HG03571 (cell line): Measurements from ENCODE around the gene CCDC92.
"Not testable (repeated sequence)": the region's sequence is repeated elsewhere in the genome, so short reads cannot be mapped to it uniquely, and the experiment has no call there.

ENCODE experiments used
- ATAC-seq: cut with Tn5 transposase; IDR thresholded peaks from one replicate; pipeline ENCODE4 v1.9.1; 2021; ENCODE audit not compliant: unreplicated experiment

The CCDC92 gene

DNA sequence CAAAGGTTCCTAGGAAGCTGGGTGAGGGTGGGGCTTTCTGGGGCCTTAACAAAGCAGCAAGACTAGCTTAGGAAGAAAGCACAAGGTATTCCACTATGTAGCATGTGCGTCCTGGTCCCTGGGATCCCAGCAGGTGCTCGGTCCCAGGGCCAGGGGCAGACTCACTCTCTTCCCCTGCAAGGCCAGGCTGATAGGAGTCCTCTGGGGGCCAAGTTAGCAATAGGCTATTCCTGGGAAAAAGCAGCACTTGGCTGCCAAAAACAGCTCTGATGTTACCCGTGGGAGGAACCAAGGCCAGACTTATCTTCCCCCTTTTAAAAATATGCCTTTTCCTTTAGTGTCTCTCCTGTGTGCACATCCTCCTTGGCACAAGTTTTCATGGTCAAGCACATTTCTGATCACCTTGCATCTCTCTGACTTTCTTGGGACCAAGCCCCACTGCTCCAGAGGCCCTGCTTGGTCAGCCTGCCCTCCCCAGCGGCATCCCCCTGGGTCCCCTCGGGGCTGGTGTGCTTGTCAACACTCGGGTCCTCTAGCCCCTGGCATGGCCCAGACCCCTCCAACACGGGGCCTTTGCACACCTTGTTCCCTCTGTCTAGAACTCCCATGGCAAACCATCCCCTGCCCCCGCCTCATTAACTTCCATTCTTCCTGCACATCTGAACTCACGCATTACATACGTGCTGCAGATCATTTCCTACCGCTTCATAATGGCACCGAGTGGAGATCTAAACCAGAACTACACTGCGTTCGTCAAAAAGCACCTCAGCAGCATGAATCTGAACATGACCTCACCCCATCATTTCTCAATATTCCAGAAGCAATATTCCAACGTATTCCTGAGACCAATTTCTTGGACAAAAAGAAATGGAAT is 21.9 kb downstream of the CCDC92 start:
- no peak for ATAC-seq

DNA sequence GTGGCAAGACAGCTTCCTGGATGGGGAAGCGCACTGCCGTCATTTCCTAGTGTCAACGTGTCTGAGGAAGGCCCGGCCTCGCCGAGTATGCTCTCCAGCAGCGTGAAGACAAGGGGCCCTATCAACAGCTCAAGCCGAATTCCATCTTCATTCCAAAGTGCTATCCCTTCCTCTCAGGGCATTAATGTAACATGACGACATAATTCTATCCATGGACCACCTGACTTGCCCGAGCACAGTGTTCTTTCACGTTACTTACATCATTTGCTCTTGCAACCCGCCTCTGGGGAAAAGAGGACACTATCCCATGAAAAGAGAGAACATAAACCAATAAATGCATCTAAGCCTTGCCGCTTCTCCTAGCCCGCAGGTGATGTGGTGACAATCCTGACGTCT is 22.9 kb downstream of the CCDC92 start:
- no peak for ATAC-seq

DNA sequence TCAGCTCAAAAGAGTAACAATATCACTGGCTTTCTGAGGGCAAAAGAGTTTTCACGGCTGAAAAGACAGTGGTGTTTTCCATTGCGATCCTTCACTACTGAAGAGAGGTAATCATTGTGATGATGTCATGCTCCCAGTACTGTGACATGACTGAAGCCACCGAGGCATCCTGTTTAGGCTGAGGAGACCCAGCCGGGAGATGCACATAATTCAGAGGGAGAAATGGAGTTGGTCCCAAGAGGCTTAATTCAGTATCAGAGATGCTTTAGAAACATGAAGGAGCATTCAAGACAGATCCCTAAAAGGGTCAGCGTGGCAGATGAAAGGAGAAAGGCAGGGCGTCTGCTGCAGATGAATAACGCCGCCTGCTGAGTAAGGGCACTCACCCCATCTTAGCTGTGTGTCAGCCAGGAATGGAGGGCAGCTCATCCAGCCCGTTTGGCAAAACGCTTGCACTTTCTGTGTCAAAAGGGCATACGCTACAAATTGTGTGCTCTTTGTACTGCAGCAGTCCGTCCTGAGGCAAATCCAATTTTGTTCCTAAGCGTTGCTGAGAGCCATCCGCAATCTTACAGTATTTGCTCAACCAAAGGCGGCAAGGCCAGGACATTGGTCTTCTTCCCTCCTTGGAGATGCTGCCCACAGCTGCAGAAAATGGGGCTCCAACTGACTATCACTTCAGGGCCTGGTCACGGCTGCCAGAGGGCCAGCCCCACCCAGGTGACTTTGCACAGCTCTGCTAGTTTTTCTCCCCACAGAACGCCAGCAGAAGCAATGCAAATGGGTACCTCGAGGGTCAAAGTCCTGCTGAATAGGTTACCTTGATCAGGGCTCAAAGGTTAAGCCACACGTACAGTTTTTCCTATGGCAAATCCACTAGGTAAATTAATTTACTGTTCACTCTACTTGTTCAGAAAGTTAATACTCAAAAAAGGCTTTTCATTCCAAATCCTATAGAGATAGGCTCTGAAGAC is 23.5 kb downstream of the CCDC92 start:
- no peak for ATAC-seq

DNA sequence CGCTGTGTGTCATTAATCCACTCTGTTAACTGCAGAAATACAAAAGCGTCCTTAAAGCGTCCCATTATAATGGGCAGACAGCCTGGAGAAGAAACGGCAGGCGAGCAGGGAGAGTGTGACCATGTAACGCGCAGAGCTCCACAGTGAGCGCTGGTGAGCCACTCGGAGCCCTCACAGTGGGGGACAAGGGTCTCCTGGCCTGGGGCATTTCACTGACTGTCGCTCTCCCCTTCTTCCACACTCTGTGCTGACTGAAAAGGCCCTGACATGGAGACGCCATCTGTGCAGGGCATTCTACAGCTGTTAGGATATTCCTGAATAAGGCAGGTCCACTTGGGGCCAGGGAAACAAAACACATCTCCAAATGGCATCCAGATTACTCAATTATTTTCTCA is 24.2 kb downstream of the CCDC92 start:
- no peak for ATAC-seq

DNA sequence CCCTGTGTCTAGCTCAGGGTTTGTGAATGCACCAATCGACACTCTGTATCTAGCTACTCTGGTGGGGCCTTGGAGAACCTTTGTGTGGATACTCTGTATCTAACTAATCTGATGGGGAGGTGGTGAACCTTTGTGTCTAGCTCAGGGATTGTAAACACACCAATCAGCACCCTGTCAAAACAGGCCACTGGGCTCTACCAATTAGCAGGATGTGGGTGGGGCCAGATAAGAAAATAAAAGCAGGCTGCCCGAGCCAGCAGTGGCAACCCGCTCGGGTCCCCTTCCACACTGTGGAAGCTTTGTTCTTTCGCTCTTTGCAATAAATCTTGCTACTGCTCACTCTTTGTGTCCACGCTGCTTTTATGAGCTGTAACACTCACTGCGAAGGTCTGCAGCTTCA is 25.1 kb downstream of the CCDC92 start:
- ATAC-seq: not testable (repeated sequence)

DNA sequence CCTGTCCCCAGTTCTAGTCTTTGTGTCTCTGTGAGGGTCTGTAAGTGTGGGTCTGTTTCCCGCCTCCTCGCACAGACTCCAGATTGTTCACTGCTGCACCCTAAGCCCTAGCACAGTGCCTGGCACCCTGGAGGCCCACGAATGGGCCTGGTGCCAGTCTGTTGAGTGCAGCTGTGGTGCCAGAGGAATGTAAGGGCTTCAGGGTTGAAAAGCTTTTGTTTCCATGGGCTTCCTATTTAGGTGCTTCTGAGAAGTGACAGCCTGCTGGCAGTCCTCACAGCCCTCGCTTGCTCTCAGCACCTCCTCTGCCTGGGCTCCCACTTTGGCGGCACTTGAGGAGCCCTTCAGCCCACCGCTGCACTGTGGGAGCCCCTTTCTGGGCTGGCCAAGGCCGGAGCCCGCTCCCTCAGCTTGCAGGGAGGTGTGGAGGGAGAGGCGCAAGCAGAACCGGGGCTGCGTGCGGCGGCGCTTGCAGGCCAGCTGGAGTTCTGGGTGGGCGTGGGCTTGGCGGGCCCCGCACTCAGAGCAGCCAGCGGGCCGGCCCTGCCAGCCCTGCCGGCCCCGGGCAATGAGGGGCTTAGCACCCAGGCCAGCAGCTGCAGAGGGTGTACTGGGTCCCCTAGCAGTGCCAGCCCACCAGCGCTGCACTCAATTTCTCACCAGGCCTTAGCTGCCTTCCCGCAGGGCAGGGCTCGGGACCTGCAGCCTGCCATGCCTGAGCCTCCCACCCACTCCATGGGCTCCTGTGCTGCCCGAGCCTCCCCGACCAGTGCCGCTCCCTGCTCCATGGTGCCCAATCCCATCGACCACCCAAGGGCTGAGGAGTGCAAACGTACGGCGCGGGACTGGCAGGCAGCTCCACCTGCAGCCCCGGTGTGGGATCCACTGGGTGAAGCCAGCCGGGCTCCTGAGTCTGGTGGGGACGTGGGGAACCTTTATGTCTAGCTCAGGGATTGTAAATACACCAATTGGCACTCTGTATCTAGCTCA is 25.8 kb downstream of the CCDC92 start:
- not testable (repeated sequence) for ATAC-seq

DNA sequence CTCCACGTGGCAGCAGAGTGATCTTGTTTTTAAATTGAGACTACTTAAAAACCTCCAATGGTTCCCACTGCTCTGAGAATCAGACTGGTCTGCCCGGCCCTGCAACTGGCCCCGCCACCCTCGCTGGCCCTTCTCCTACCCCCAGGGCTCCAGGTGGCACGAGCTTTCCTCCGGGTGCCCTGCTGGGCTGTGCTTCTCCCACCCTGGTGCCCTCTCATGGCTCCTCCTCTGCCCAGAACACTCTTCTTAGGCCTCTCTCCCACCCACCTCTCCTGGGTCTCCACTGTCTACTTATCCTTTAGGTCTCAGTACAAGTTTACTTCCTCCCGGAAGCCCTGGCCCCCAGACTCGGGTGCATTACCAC is 26.5 kb downstream of the CCDC92 start:
- no peak for ATAC-seq

DNA sequence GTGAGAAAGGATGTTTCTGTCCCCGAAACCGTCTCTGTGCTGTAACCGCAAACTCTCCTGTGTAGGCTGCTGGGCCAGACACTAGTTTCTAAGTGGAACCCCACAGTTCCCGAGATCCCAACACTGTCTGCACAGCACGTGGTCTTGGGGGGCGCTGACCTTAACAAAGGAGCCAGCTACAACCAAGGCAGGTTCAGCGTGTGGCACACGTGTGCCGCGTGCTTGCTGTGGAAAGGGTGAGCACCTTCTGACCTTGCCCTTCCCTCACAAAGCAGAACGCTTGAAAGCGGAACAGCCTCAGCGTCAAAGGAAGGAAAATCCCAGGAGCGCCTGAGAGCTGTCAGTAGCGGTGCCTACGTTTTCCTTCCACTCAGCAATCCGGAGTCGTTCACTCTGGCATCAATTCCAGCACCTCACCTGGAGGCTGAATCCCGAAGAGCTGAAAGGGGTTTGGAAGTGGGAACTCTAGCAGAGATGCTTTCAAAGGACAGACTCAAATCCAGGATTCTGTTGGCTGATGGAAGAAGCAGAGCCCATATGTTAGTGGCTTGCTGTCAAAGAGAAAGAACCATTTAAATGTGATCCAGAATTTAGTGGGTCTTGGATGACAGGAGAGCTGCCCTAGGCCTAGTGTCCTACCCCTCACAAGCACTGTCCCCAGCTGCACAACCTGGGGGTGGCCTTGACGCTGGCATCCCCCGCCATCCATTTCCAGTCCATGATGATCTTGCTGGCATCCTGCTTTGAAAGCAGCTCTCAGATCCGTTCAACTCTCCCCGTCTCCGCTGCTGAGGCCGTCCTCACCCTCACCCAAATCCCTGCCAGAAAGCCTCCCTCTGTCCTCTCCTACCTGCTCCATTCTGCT is 27.1 kb downstream of the CCDC92 start:
- no peak for ATAC-seq

DNA sequence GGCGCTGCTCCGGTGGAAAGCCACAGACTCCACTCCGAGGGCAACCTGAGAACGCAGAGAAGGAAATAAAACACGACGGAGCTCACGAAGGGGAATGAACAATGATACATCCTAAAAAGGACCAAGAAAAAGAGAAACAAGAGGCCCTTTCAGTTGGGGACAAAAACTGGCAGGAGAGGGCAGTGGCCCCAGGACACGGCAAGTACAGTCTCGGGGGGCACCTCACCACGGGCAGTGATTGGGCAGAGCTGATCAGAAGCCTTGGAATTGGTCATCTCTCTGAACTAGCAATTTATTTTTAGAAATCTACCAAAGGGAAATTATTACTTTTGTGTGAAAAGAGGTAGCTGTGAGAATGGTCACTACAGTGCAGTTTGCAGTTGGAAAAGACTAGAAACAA is 27.9 kb downstream of the CCDC92 start:
- ATAC-seq: no peak

DNA sequence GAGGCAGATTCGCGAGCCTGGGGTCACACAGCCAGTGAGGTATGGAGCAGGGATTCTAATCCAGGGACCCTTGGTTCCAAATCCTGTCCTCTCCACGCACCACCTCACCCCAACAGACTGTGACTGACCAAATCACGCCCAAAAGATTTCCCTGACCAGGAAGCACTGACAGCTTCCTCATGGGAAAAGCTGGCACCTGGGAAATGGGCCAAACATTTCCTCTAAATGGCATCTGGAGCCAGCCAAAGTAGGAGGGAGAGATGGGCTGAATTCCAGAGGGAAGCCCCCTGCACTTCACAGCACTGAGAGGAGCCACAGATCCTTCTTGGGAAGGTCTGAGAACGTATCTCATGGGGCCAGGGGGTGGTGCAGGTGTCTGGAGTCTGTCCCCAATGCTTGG is 28.8 kb downstream of the CCDC92 start:
- ATAC-seq: no peak

DNA sequence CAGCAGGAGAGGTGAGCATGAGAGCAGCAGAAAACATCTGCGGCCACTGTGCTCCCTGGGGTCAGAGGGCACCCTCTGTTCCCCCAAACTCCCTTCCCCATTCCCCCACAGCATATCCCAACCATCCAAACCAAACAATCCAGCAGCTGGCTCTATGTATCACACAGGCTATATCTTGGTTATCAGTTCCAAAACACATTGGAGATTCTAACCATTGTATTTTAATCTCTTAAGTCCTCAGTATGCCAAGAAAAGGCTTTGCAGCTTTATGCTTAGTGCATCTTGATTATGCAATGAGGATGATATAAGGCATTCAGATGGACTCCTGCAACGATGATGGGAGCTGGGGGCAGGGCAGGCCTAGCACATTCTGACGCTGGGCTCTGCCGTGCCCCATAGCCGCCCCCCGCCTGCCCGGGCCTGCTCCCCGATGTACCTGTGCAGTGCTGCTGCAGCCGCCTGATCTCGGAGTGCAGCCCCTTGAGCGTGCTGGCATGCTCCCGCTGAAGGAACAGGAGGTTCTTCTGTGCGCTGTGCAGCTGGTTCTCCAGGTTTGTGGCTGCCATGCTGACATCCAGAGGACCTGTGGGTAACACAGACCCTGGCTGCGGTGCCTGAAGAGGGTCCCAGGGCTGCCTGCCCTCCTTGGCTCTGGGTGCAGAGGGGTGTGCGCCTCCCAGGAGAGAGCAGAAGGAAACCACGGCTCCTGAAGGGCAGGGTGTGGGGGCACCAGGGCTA is 29.6 kb downstream of the CCDC92 start:
- no peak for ATAC-seq

DNA sequence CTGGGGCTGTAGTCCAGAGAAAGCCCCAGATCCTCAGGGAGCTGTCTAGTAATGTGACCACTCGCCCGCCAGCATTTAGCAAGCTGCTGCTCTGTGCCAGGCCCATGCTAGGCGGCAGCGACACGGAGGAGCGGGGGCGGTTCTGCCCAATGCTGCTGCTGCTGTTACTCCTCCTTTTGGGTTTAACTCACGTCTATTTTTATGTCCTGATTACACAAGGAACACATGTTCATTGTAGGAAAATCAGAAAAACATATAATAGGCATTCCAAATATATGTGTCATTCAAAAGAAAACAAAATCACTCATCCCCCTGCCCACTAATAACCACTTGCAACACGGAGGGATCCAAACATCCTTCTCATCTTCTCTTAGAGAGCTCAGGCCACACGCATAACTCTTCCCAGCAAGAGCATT is 30.4 kb downstream of the CCDC92 start:
- ATAC-seq: no peak

DNA sequence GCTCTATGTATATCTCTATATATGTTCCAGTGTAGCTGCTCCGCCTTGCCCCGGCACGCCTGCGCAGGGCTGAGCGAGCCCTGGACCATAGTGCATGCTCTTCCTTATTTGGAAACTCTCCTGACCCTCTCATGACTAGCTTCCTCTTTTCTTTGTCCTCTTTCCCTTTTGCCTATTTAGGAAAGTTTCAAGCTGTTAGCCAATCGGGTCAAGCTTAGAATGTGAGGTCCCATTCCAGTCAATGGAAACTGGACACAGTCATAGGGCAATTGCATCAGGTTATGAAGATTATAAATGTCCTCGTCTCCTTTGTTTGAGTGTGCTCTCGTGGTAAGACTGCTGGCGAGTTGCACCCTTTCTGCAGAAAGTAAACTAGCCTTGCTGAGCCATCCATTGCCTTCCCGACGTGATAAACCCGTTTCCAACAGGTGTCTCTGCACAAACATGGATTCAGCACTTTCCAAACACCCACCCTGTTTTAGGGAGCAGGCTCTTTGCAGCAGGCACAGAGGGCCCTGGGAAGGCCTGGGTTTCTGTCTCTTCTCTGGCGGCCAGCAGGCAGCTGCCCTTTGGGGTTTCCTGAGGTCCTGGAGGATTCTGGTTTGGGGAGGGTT is 30.9 kb downstream of the CCDC92 start:
- no peak for ATAC-seq

DNA sequence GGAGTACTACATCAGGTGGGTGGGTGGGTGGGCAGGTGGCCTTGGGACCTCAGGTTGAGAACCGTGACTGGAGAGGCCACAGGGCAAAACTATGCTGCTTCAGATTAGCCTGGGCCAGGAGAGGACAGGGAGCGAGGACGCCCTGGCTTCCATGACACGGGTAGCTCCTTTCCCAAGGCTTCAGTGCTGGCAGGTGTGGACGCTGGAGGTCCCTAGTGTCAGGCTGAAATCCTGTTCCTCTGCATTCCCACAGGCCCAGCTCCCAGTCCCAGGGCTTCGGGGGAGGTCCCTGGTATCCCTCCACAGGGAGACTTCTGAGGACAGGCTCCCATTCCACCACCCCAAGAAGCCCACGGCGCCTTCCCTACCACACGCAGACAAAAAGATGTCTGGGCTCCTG is 31.6 kb downstream of the CCDC92 start:
- no peak for ATAC-seq

DNA sequence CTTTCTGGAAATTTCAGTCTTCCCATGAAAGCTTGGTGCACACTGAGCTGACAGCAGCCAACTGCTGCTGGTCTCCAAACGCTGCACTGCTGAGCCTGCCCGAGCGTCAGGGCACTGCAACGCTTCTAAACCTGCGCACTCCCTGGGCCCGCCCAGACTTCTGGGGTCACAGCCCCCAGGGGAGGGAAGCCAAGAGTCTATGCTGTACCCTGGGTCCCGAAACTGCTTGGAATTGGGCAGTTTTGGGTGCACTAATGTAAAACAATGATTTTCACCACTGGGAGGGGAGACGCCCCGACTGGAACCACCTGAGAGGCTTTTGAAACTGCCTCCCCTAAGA is 32.0 kb downstream of the CCDC92 start:
- ATAC-seq: no peak

DNA sequence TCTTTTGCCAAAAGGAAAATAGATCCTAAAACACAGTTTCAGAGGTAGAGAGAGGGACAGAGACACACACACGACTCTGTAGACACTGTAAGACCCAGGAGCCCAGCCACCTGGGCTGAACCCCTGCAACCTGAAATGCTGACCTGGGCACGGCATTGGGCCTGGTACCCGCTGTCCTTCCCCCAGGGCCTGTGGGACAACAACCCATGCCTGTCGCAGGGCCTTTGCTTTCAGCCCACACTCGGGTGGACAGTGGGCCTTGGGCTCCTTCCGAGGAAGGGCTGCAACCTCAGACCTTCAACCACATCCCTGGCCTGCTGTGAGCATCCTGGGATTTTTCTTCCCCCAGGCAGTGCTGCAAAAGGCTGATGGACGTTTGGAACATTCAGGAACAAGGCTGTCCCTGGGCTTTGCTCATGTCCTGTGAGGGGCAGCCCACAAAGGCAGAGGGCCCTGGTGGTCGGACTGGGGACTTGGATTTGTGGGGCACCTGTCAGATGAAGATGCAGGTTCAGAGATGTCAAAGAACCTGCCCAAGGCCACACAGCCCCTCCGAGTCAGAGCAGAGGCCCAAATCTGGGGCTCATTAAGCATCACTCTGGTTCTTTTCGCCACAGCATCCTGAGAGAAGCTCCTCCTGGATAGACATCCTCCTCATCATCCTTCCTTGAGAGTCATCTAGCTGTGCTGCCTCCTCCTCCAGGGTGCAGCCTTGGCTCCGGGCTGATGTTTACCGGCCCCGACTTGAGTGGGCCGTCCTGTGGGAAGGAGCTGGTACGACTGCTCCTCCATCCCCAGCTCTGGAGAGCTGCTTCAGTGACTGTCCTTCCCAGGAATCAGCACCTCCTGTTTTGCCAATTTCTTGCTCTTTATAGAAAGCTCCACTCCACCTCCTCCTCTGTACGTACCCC is 32.7 kb downstream of the CCDC92 start:
- ATAC-seq: no peak

DNA sequence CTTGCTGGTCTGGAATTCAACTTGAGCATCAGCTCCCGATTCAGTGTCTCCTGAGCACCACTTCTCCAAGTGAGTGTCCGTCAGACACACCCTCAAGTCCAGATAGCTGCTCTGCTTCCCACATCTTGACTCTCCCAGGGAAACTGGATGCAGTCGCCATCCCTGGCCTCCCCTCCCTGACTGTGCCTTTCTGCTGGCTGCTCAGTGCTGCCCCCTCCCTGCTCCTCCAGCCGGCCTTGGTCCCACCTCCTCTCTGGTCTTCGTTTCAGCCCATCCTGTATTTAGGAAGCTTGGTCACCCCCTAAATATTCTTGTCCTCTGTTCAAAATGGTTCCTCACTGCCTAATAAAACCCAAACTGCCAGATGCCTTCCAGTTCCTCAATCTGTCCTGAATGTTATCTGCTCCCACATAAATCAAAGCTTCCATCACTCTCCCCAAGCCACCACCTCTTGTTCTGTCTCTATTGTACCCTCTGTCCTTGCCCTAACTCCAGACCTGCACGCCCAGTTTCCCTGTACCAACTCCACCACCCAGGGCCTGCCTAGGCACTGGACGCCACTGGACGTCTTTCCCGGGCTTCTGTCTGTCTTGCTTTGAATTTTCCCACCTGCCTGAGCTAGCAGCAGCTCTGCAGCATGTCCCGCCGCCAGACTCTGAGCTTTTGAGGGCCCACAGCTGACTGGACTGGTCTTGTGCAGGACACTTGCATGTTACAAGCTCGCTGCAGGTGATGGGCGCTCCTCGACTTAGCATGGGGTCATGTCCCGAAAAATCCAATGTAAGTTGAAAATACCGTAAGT is 33.8 kb downstream of the CCDC92 start:
- ATAC-seq: no peak
